H9 (cell line): Measurements from ENCODE around the gene NLRP12. TPM values are rescaled to one million over a fixed set of nuclear protein-coding genes. Genes with fewer than 3 reads are reported as not detected.

ENCODE experiments used
- DNase-seq: peaks from one replicate; pipeline ENCODE4 v3.0.0-alpha.2; 2017
- H2AFZ ChIP-seq: one replicate; pipeline ENCODE4 v1.6.1; 2013; ENCODE audit warnings: mild to moderate bottlenecking, low read length, control low read depth, moderate library complexity
- H2AK5ac ChIP-seq: 2 replicates; pipeline ENCODE4 v1.6.1; 2013; ENCODE audit warnings: low read length, control low read depth, mixed read lengths; ENCODE audit not compliant: insufficient read length
- H2BK120ac ChIP-seq: one replicate; pipeline ENCODE4 v1.6.1; 2013; ENCODE audit warnings: low read depth, mild to moderate bottlenecking, low read length, control low read depth, inconsistent platforms; ENCODE audit not compliant: poor library complexity, severe bottlenecking
- H2BK12ac ChIP-seq: 2 replicates; pipeline ENCODE4 v1.6.1; 2013; ENCODE audit warnings: low read length, control low read depth, mixed read lengths, low read depth; ENCODE audit not compliant: insufficient read length
- H2BK15ac ChIP-seq: 2 replicates; pipeline ENCODE4 v1.6.1; 2013; ENCODE audit warnings: low read depth, low read length, control low read depth
- H2BK20ac ChIP-seq: one replicate; pipeline ENCODE4 v1.6.1; 2013; ENCODE audit warnings: low read depth, mild to moderate bottlenecking, low read length, control low read depth, inconsistent platforms; ENCODE audit not compliant: poor library complexity, severe bottlenecking
- H2BK5ac ChIP-seq: 2 replicates; pipeline ENCODE4 v1.6.1; 2013; ENCODE audit warnings: low read length, control low read depth, mixed read lengths; ENCODE audit not compliant: insufficient read length
- H3K14ac ChIP-seq: 2 replicates; pipeline ENCODE4 v1.6.1; 2013; ENCODE audit warnings: low read length, control low read depth; ENCODE audit not compliant: insufficient read depth
- H3K18ac ChIP-seq: 2 replicates; pipeline ENCODE4 v1.6.1; 2013; ENCODE audit warnings: low read depth, mild to moderate bottlenecking, mixed read lengths, low read length, control low read depth; ENCODE audit not compliant: insufficient read length
- H3K23ac ChIP-seq: 2 replicates; pipeline ENCODE4 v1.6.1; 2013; ENCODE audit warnings: low read length, control low read depth, mixed read lengths, low read depth; ENCODE audit not compliant: insufficient read length
- H3K23me2 ChIP-seq: 2 replicates; pipeline ENCODE4 v1.6.1; 2013; ENCODE audit warnings: low read depth, mild to moderate bottlenecking, mixed read lengths, low read length, control low read depth; ENCODE audit not compliant: insufficient read length, poor library complexity, severe bottlenecking
- H3K27ac ChIP-seq: 2 replicates; pipeline ENCODE4 v1.5.1; 2013; ENCODE audit warnings: low read length, control low read depth, mixed read lengths, low read depth; ENCODE audit not compliant: insufficient read length
- H3K27me3 ChIP-seq: 2 replicates; pipeline ENCODE4 v1.6.1; 2013; ENCODE audit warnings: low read length, control low read depth, inconsistent platforms; ENCODE audit not compliant: insufficient read depth
- H3K4ac ChIP-seq: 2 replicates; pipeline ENCODE4 v1.6.1; 2013; ENCODE audit warnings: low read depth, mild to moderate bottlenecking, control low read depth, inconsistent platforms, low read length, moderate library complexity
- H3K4me1 ChIP-seq: 2 replicates; pipeline ENCODE4 v1.6.1; 2013; ENCODE audit warnings: low read length, control low read depth, inconsistent platforms; ENCODE audit not compliant: insufficient read depth
- H3K4me2 ChIP-seq: 2 replicates; pipeline ENCODE4 v1.6.1; 2013; ENCODE audit warnings: low read length, control low read depth, mixed read lengths; ENCODE audit not compliant: insufficient read length, insufficient read depth
- H3K56ac ChIP-seq: 2 replicates; pipeline ENCODE4 v1.6.1; 2013; ENCODE audit warnings: low read depth, mild to moderate bottlenecking, mixed read lengths, low read length, control low read depth; ENCODE audit not compliant: insufficient read length
- H3K79me1 ChIP-seq: 2 replicates; pipeline ENCODE4 v1.6.1; 2013; ENCODE audit warnings: low read depth, mild to moderate bottlenecking, moderate library complexity, low read length, control low read depth, inconsistent platforms; ENCODE audit not compliant: insufficient read depth, poor library complexity, severe bottlenecking
- H3K79me2 ChIP-seq: 2 replicates; pipeline ENCODE4 v1.6.1; 2013; ENCODE audit warnings: low read length, control low read depth, inconsistent platforms; ENCODE audit not compliant: insufficient read depth
- H3K9ac ChIP-seq: 2 replicates; pipeline ENCODE4 v1.6.1; 2013; ENCODE audit warnings: low read length, control low read depth, mixed read lengths; ENCODE audit not compliant: insufficient read length; ENCODE audit errors: extremely low read depth
- H3K9me3 ChIP-seq: one replicate; pipeline ENCODE4 v1.6.1; 2013; ENCODE audit warnings: low read depth, low read length, inconsistent platforms; ENCODE audit not compliant: control insufficient read depth
- H3T11ph ChIP-seq: one replicate; pipeline ENCODE4 v1.6.1; 2013; ENCODE audit warnings: mild to moderate bottlenecking, low read length, control low read depth, inconsistent platforms
- H4K20me1 ChIP-seq: one replicate; pipeline ENCODE4 v1.6.1; 2013; ENCODE audit not compliant: control insufficient read depth, insufficient read length, insufficient read depth
- H4K5ac ChIP-seq: 2 replicates; pipeline ENCODE4 v1.6.1; 2013; ENCODE audit warnings: low read depth, mild to moderate bottlenecking, mixed read lengths, low read length, control low read depth; ENCODE audit not compliant: insufficient read length
- H4K8ac ChIP-seq: replicated peaks from 2 replicates; pipeline ENCODE4 v1.6.1; 2013; ENCODE audit warnings: low read length, control low read depth, mixed read lengths, low read depth; ENCODE audit not compliant: insufficient read length
- H4K91ac ChIP-seq: 2 replicates; pipeline ENCODE4 v1.6.1; 2013; ENCODE audit warnings: low read depth, mild to moderate bottlenecking, moderate library complexity, mixed read lengths, low read length, control low read depth; ENCODE audit not compliant: insufficient read length
- H3K27ac Mint-ChIP-seq, 3 experiments: 2 replicates in 2 of 3; 3 replicates in 1 of 3; pipeline ENCODE4 v1.8.0; 2020 to 2021; ENCODE audit warnings: mixed read lengths in 3 of 3, mild to moderate bottlenecking in 1 of 3, moderate library complexity in 1 of 3
- H3K27me3 Mint-ChIP-seq: 2 replicates; pipeline ENCODE4 v1.8.0; 2021; ENCODE audit warnings: low read depth, mild to moderate bottlenecking, moderate library complexity, mixed read lengths
- H3K36me3 Mint-ChIP-seq, 3 experiments: 2 replicates in 2 of 3; 3 replicates in 1 of 3; pipeline ENCODE4 v1.8.0; 2020 to 2021; ENCODE audit warnings: low read depth in 3 of 3, mixed read lengths in 3 of 3; ENCODE audit not compliant: insufficient read depth in 1 of 3
- H3K4me1 Mint-ChIP-seq, 2 experiments: 2 replicates each; pipeline ENCODE4 v1.8.0; 2020; ENCODE audit warnings: mixed read lengths in 2 of 2
- H3K4me3 Mint-ChIP-seq, 2 experiments: 2 replicates in 1 of 2; 3 replicates in 1 of 2; pipeline ENCODE4 v1.8.0; 2020 to 2021; ENCODE audit warnings: mild to moderate bottlenecking in 2 of 2, mixed read lengths in 2 of 2, moderate library complexity in 1 of 2
- H3K9me3 Mint-ChIP-seq, 2 experiments: 2 replicates in 1 of 2; 3 replicates in 1 of 2; pipeline ENCODE4 v1.8.0; 2020; ENCODE audit warnings: mild to moderate bottlenecking in 2 of 2, mixed read lengths in 2 of 2, moderate library complexity in 1 of 2
- CTCF ChIP-seq: fragments of 200-600 bp; sonication (generic); conservative IDR thresholded peaks from 3 replicates; pipeline ENCODE4 v1.8.0; 2021; ENCODE audit warnings: antibody characterized with exemption, mild to moderate bottlenecking
- WGBS: extraction: QIAGEN DNeasy Blood & Tissue Kit; methylation state at CpG from one replicate; pipeline ENCODE4 v1.1.7; 2013; ENCODE audit warnings: missing lambda C conversion rate, low lambda C conversion rate, mixed read lengths; ENCODE audit not compliant: insufficient read length; ENCODE audit errors: extremely low coverage; 5-methylcytosine and 5-hydroxymethylcytosine counted together
- total RNA-seq: library from RNA; stranded (reverse); gene quantifications from 2 replicates; pipeline ENCODE4 v1.2.1, GENCODE V29; 2021

The NLRP12 gene
- total RNA-seq, 1 experiment from 2014 or later, result 4.0 TPM

GRCh38 chr19:53795019-53795418 lies 29.1 kb downstream of the NLRP12 start:
- Mint-ChIP-seq H3K4me1 (peaks cover 8 to 11% of the 10 kb centered on the region in 2 experiments), H3K27ac (no peak overlapping the region; a peak in 1 of 7 replicates), H3K4me3 (no peak overlapping the region), H3K36me3 (peaks cover 0 to 21% (median 0%) of the 10 kb centered on the region in 3 experiments; a peak in 4 of 7 replicates), H3K27me3 (no peaks in the 10 kb centered on the region), H3K9me3 (no peaks in the 10 kb centered on the region; a peak in 2 of 5 replicates)
- H3K79me1 ChIP-seq, result no peaks in the 10 kb centered on the region
- no peaks in the 10 kb centered on the region for H4K20me1 ChIP-seq
- no peaks in the 10 kb centered on the region; the same call in 1 of the 2 replicates for H3K4me1 ChIP-seq
- no peak overlapping the region for H3K4me2 ChIP-seq
- WGBS, result no CpG with 5 or more reads among the region's 4 CpGs
- H3T11ph ChIP-seq, result no peak overlapping the region
- H3K9ac ChIP-seq, result no peak overlapping the region
- TF ChIP-seq CTCF, result no peak
- H3K23ac ChIP-seq, result no peak overlapping the region
- no peak overlapping the region for H2BK12ac ChIP-seq
- no peak overlapping the region for H3K56ac ChIP-seq
- H3K27ac ChIP-seq, result no peak overlapping the region
- no peak overlapping the region for H4K5ac ChIP-seq
- H3K4ac ChIP-seq, result no peak overlapping the region
- no peak overlapping the region for H3K14ac ChIP-seq
- no peak overlapping the region for H2BK20ac ChIP-seq
- H4K91ac ChIP-seq, result no peak overlapping the region
- H3K79me2 ChIP-seq, result no peaks in the 10 kb centered on the region
- H4K8ac ChIP-seq, result no peak overlapping the region
- no peak overlapping the region for H2BK5ac ChIP-seq
- H2BK120ac ChIP-seq, result no peak overlapping the region
- no peaks in the 10 kb centered on the region for H3K9me3 ChIP-seq
- H3K27me3 ChIP-seq, result no peaks in the 10 kb centered on the region
- H3K23me2 ChIP-seq, result no peaks in the 10 kb centered on the region
- DNase-seq, result no peak
- no peak overlapping the region for H3K18ac ChIP-seq
- no peak overlapping the region for H2BK15ac ChIP-seq
- H2AK5ac ChIP-seq, result no peak overlapping the region
- no peak overlapping the region for H2AFZ ChIP-seq
